CD4-positive, alpha-beta T cell (primary cell): Measurements from ENCODE around the gene ADRA2B. TPM values are rescaled to one million over a fixed set of nuclear protein-coding genes. Genes with fewer than 3 reads are reported as not detected.

ENCODE experiments used
- ATAC-seq: fragments of 200-7000 bp; cut with Tn5 transposase; one replicate; pipeline ENCODE4 v1.10.0; 2022; ENCODE audit warnings: mild to moderate bottlenecking; ENCODE audit not compliant: poor library complexity
- CTCF ChIA-PET: fragments of 350-600 bp; sonication (Branson Sonifier 250); formaldehyde crosslinking; loops from one replicate; lab custom pipeline; 2021; ENCODE audit warnings: antibody characterized with exemption, inconsistent platforms; lab: Charles Lee
- POLR2A ChIA-PET: fragments of 350-600 bp; sonication (Branson Sonifier 250); formaldehyde crosslinking; loops from one replicate; lab custom pipeline; 2021; ENCODE audit warnings: antibody characterized with exemption, inconsistent platforms; lab: Charles Lee
- DNase-seq, 14 experiments: peaks; one replicate each; pipeline ENCODE4 v3.0.0-alpha.2; 2013 to 2020; ENCODE audit warnings: mixed read lengths in 2 of 14
- H3K27ac ChIP-seq, 2 donors: one replicate each; pipeline versions ENCODE4 v1.5.1 to v1.7.0; 2013; ENCODE audit warnings: low read length in 2 of 2, low read depth in 1 of 2, mild to moderate bottlenecking in 1 of 2
- H3K27me3 ChIP-seq, 2 experiments: 1 replicate in 1 of 2; 2 replicates in 1 of 2; pipeline versions ENCODE4 v1.6.1 to v1.7.0; 2013; ENCODE audit warnings: low read length in 2 of 2, control low read depth in 1 of 2, mild to moderate bottlenecking in 1 of 2, moderate library complexity in 1 of 2; ENCODE audit not compliant: insufficient read depth in 2 of 2, control insufficient read depth in 1 of 2
- H3K36me3 ChIP-seq: one replicate; pipeline ENCODE4 v1.6.1; 2013; ENCODE audit warnings: low read length, control low read depth; ENCODE audit not compliant: insufficient read depth
- H3K4me1 ChIP-seq: one replicate; pipeline ENCODE4 v1.6.1; 2013; ENCODE audit warnings: low read length, control low read depth; ENCODE audit not compliant: insufficient read depth
- H3K4me3 ChIP-seq: one replicate; pipeline ENCODE4 v1.5.1; 2013; ENCODE audit warnings: mild to moderate bottlenecking, low read length, moderate library complexity
- H3K9me3 ChIP-seq, 2 experiments: 1 replicate in 1 of 2; 2 replicates in 1 of 2; pipeline versions ENCODE4 v1.6.1 to v1.7.0; 2013; ENCODE audit warnings: low read length in 2 of 2, mild to moderate bottlenecking in 2 of 2, control low read depth in 1 of 2, moderate library complexity in 1 of 2; ENCODE audit not compliant: control insufficient read depth in 1 of 2, insufficient read depth in 1 of 2
- H3K27ac Mint-ChIP-seq: one replicate; pipeline ENCODE4 v1.8.0; 2020; ENCODE audit warnings: mixed read lengths
- H3K27me3 Mint-ChIP-seq: one replicate; pipeline ENCODE4 v1.8.0; 2021; ENCODE audit warnings: mixed read lengths
- H3K36me3 Mint-ChIP-seq: one replicate; pipeline ENCODE4 v1.8.0; 2021; ENCODE audit warnings: low read depth, mixed read lengths
- H3K4me1 Mint-ChIP-seq: one replicate; pipeline ENCODE4 v1.8.0; 2021; ENCODE audit warnings: low read depth, mixed read lengths
- H3K4me3 Mint-ChIP-seq: one replicate; pipeline ENCODE4 v1.8.0; 2020; ENCODE audit warnings: mild to moderate bottlenecking, mixed read lengths
- H3K9me3 Mint-ChIP-seq: one replicate; pipeline ENCODE4 v1.8.0; 2020; ENCODE audit warnings: mixed read lengths
- CTCF ChIP-seq: fragments of 200-600 bp; IDR thresholded peaks from one replicate; pipeline ENCODE4 v1.8.0; 2022; ENCODE audit warnings: antibody characterized with exemption, mild to moderate bottlenecking
- intact Hi-C, 2 experiments: fragments of 100-400 bp; cut with DNase I in 1 of 2; cut with micrococcal nuclease in 1 of 2; formaldehyde crosslinking; loops; one replicate each; pipeline versions ENCODE4 v1.15.1 to v1.9.0; 2023 to 2025; cut with DNase I, micrococcal nuclease
- total RNA-seq, 174 experiments: library from RNA in 2 of 174; stranded (reverse) in 2 of 174; gene quantifications; one replicate each; pipeline ENCODE4 v1.2.3 and lab custom pipeline; 2021 to 2026

Gene ADRA2B
- total RNA-seq, 2 experiments from 2014 or later, result 0.52 to 0.84 TPM

- intact Hi-C loops, result no loop called here
- Mint-ChIP-seq H3K9me3 (no peaks in the 10 kb centered on the region), H3K36me3 (no peaks in the 10 kb centered on the region), H3K4me1 (no peaks in the 10 kb centered on the region), H3K27ac (no peak overlapping the region), H3K27me3 (no peaks in the 10 kb centered on the region), H3K4me3 (no peak overlapping the region)
- POLR2A ChIA-PET, result no interaction called here
- Histone ChIP-seq H3K4me1 (no peaks in the 10 kb centered on the region), H3K36me3 (no peaks in the 10 kb centered on the region), H3K4me3 (no peak overlapping the region), H3K27ac (no peak overlapping the region), H3K27me3 (peaks cover 0 to 2% of the 10 kb centered on the region in 2 experiments), H3K9me3 (peaks cover 12 to 33% of the 10 kb centered on the region in 2 experiments)
- ATAC-seq, result no peak
- no peak for DNase-seq
- no peak for TF ChIP-seq CTCF
- CTCF ChIA-PET, result interaction anchor here (1.3 kb wide), 1 partner anchor 9 kb away, joined by 4 read pairs; no protein-coding TSS in a partner anchor
Observed at GRCh38 chr2:96107708-96108065, 8.7 kb downstream of the ADRA2B start.

- Mint-ChIP-seq H3K27me3 (no peaks in the 10 kb centered on the region), H3K36me3 (no peaks in the 10 kb centered on the region), H3K9me3 (no peaks in the 10 kb centered on the region), H3K4me3 (no peak overlapping the region), H3K4me1 (no peaks in the 10 kb centered on the region), H3K27ac (no peak overlapping the region)
- peaks cover 12 to 33% of the 10 kb centered on the region in 2 experiments for H3K9me3 ChIP-seq
- intact Hi-C loops, result no loop called here
- H3K4me3 ChIP-seq, result no peak overlapping the region
- TF ChIP-seq CTCF, result no peak
- ATAC-seq (no peak), DNase-seq (no peak)
- H3K4me1 ChIP-seq, result no peaks in the 10 kb centered on the region
- ChIA-PET POLR2A (interaction anchor here (0.5 kb wide), 1 partner anchor 10 kb away, joined by 3 read pairs; no protein-coding TSS in a partner anchor), CTCF (interaction anchor here (1.7 kb wide), 1 partner anchor 10 kb away, joined by 7 read pairs; no protein-coding TSS in a partner anchor)
- H3K27ac ChIP-seq, result no peak overlapping the region
- no peaks in the 10 kb centered on the region for H3K36me3 ChIP-seq
- peaks cover 0 to 2% of the 10 kb centered on the region in 2 experiments for H3K27me3 ChIP-seq
Observed at GRCh38 chr2:96106991-96107707, 9.2 kb downstream of the ADRA2B start.

GRCh38 chr2:96105994-96106715, 10.2 kb downstream of the ADRA2B start:
- no peak overlapping the region for H3K27ac ChIP-seq
- intact Hi-C loops, result no loop called here
- no peak for ATAC-seq
- peaks cover 12 to 33% of the 10 kb centered on the region in 2 experiments for H3K9me3 ChIP-seq
- Mint-ChIP-seq H3K9me3 (no peaks in the 10 kb centered on the region), H3K4me1 (no peaks in the 10 kb centered on the region), H3K4me3 (no peak overlapping the region), H3K27me3 (no peaks in the 10 kb centered on the region), H3K36me3 (no peaks in the 10 kb centered on the region), H3K27ac (no peak overlapping the region)
- H3K4me3 ChIP-seq, result no peak overlapping the region
- TF ChIP-seq CTCF, result no peak
- DNase-seq, result peak in 1 of 14 experiments; percentile 15
- no peaks in the 10 kb centered on the region for H3K4me1 ChIP-seq
- H3K27me3 ChIP-seq, result peaks cover 0 to 2% of the 10 kb centered on the region in 2 experiments
- POLR2A ChIA-PET, result no interaction called here
- H3K36me3 ChIP-seq, result no peaks in the 10 kb centered on the region
- CTCF ChIA-PET, result interaction anchor here (1.7 kb wide), 1 partner anchor 11 kb away, joined by 7 read pairs; no protein-coding TSS in a partner anchor
